Right ventricle myocardium superior (tissue), 1 donor: ENCODE measurements around the gene TIGD1. TPM values are rescaled to one million over a fixed set of nuclear protein-coding genes. Genes with fewer than 3 reads are reported as not detected.

Experiments
- ATAC-seq: fragments of 200-7000 bp; cut with Tn5 transposase; one replicate; pipeline ENCODE4 v1.9.1; 2020; ENCODE audit warnings: mild to moderate bottlenecking; ENCODE audit not compliant: poor library complexity
- DNase-seq: peaks from one replicate; pipeline ENCODE4 v3.0.0-alpha.2; 2020
- intact Hi-C: fragments of 100-400 bp; cut with DNase I; formaldehyde crosslinking; loops from one replicate; pipeline ENCODE4 v1.11.2; 2022
- total RNA-seq: library from RNA; stranded (reverse); fragmentation: NEBNext Ultra II Directional; extraction: Animal tissue kit (Norgen Biotek cat#: 25700); gene quantifications from one replicate; pipeline ENCODE4 v1.2.1, GENCODE V29; 2021
- donor health status: DM: no; HTN: yes; CAD: no; lungs with severe emphysema.

The TIGD1 gene
- total RNA-seq, 1 donor from 2014 or later = 1.7 TPM

- ATAC-seq = no peak
- intact Hi-C loops = no loop called here
- no peak for DNase-seq
These were observed 37.0 kb downstream of the TIGD1 start for GRCh38 chr2:232513353-232513752.

- intact Hi-C loops = no loop called here
- ATAC-seq (no peak), DNase-seq (no peak)
These were observed 37.8 kb downstream of the TIGD1 start for GRCh38 chr2:232512602-232513001.

- DNase-seq = no peak
- ATAC-seq = peak; percentile 70
- intact Hi-C loops = no loop called here
These were observed 38.9 kb downstream of the TIGD1 start for GRCh38 chr2:232511336-232511890.

- ATAC-seq = no peak
- intact Hi-C loops = no loop called here
- no peak for DNase-seq
These were observed 42.1 kb downstream of the TIGD1 start for GRCh38 chr2:232508251-232508650.

- DNase-seq = no peak
- intact Hi-C loops = no loop called here
- ATAC-seq = no peak
These were observed 43.6 kb downstream of the TIGD1 start for GRCh38 chr2:232506709-232507108.

GRCh38 chr2:232505856-232506255 is 44.5 kb downstream of the TIGD1 start:
- DNase-seq (no peak), ATAC-seq (no peak)
- intact Hi-C loops = no loop called here

- intact Hi-C loops = no loop called here
- ATAC-seq = no peak
- no peak for DNase-seq
These were observed 45.9 kb downstream of the TIGD1 start for GRCh38 chr2:232504438-232504837.

- no peak for ATAC-seq
- no peak for DNase-seq
These were observed 46.5 kb downstream of the TIGD1 start for GRCh38 chr2:232503809-232504323.

GRCh38 chr2:232502911-232503808 is 47.2 kb downstream of the TIGD1 start:
- intact Hi-C loops = no loop called here
- DNase-seq (no peak), ATAC-seq (peak; percentile 85)

More at GRCh38 chr2:232503809-232504323, 46.5 kb downstream of the TIGD1 start:
- intact Hi-C loops = no loop called here

GRCh38 chr2:232502511-232502910 is 47.8 kb downstream of the TIGD1 start:
- DNase-seq = no peak
- ATAC-seq = no peak
- intact Hi-C loops = no loop called here

GRCh38 chr2:232501794-232502390 is 48.5 kb downstream of the TIGD1 start:
- intact Hi-C loops = no loop called here
- no peak for DNase-seq
- no peak for ATAC-seq

GRCh38 chr2:232501331-232501771 is 49.0 kb downstream of the TIGD1 start:
- ATAC-seq (no peak), DNase-seq (no peak)
- intact Hi-C loops = no loop called here

- no peak for ATAC-seq
- intact Hi-C loops = no loop called here
- DNase-seq = no peak
These were observed 51.9 kb downstream of the TIGD1 start for GRCh38 chr2:232498452-232498851.

Other genes with a start within 250 kb of the TIGD1 start
- gene ALPP, start 171.8 kb downstream of the TIGD1 start, total RNA-seq = not detected
- not detected for gene ALPG, start 143.7 kb downstream of the TIGD1 start, total RNA-seq
- not detected for gene ALPI, start 94.4 kb downstream of the TIGD1 start, total RNA-seq
- not detected for gene ECEL1, start 62.7 kb downstream of the TIGD1 start, total RNA-seq
- 0.19 TPM for gene PRSS56, start 30.2 kb downstream of the TIGD1 start, total RNA-seq
- gene CHRND, start 24.4 kb downstream of the TIGD1 start, total RNA-seq = not detected
- gene CHRNG, start 10.9 kb downstream of the TIGD1 start, total RNA-seq = not detected
- gene EIF4E2, start 132 bp upstream of the TIGD1 start, total RNA-seq = 41.1 TPM
- 24.3 TPM for gene EFHD1, start 83.0 kb upstream of the TIGD1 start, total RNA-seq
- 60.2 TPM for gene GIGYF2, start 146.8 kb upstream of the TIGD1 start, total RNA-seq
- gene KCNJ13, start 226.0 kb upstream of the TIGD1 start, total RNA-seq = not detected